Astrocyte (in vitro differentiated cells and primary cell): Measurements from ENCODE around the gene TNFRSF18. TPM values are rescaled to one million over a fixed set of nuclear protein-coding genes. Genes with fewer than 3 reads are reported as not detected.
A peak's percentile ranks its signal among the peaks of the same experiment; 100 is the strongest.

Experiments
- microRNA-seq: library from miRNA; unstranded; fragments of <30 nt; microRNA quantifications from one replicate; pipeline ENCODE4 v1.2.0, GENCODE V29; 2020
- total RNA-seq: library from RNA; stranded (reverse); gene quantifications from 2 replicates; pipeline ENCODE4 v1.2.1, GENCODE V29; 2021

The TNFRSF18 gene
- total RNA-seq, 1 donor from 2014 or later = 0.66 TPM

Small RNAs within 50 kb of the gene (microRNA-seq; reads per million reads assigned to microRNA genes)
- gene MIR200A = 357 reads per million, percentile 75 among the genes with 10 or more reads in this experiment
- 896 reads per million, percentile 81 among the genes with 10 or more reads in this experiment for gene MIR200B
- gene MIR429 = 616 reads per million, percentile 79 among the genes with 10 or more reads in this experiment

Other genes with a start within 250 kb of the TNFRSF18 start
- 83.7 and 91.4 TPM in 2 replicates for gene NOC2L, start 247.3 kb downstream of the TNFRSF18 start, total RNA-seq
- gene KLHL17, start 246.0 kb downstream of the TNFRSF18 start, total RNA-seq = 25.6 and 25.9 TPM in 2 replicates
- gene PLEKHN1, start 240.1 kb downstream of the TNFRSF18 start, total RNA-seq = 2.1 and 2.4 TPM in 2 replicates
- gene PERM1, start 224.5 kb downstream of the TNFRSF18 start, total RNA-seq = 0.20 TPM in 1 of 2 replicates, not detected in the other
- 149 and 169 TPM in 2 replicates for gene HES4, start 206.5 kb downstream of the TNFRSF18 start, total RNA-seq
- gene ISG15, start 193.1 kb downstream of the TNFRSF18 start, total RNA-seq = 1,830 and 1,896 TPM in 2 replicates
- gene AGRN, start 186.5 kb downstream of the TNFRSF18 start, total RNA-seq = 589 and 603 TPM in 2 replicates
- gene RNF223, start 132.3 kb downstream of the TNFRSF18 start, total RNA-seq = 0.18 and 0.38 TPM in 2 replicates
- 10.6 and 13.9 TPM in 2 replicates for gene C1orf159, start 90.5 kb downstream of the TNFRSF18 start, total RNA-seq
- gene TTLL10, start 32.7 kb downstream of the TNFRSF18 start, total RNA-seq = not detected in 2 replicates
- 0.34 and 0.41 TPM in 2 replicates for gene TNFRSF4, start 7.6 kb upstream of the TNFRSF18 start, total RNA-seq
- 175 and 180 TPM in 2 replicates for gene SDF4, start 25.4 kb upstream of the TNFRSF18 start, total RNA-seq
- 22.4 and 27.5 TPM in 2 replicates for gene B3GALT6, start 25.6 kb upstream of the TNFRSF18 start, total RNA-seq
- gene C1QTNF12, start 40.1 kb upstream of the TNFRSF18 start, total RNA-seq = 3.9 and 4.7 TPM in 2 replicates
- gene UBE2J2, start 67.3 kb upstream of the TNFRSF18 start, total RNA-seq = 58.7 and 67.4 TPM in 2 replicates
- gene SCNN1D, start 73.8 kb upstream of the TNFRSF18 start, total RNA-seq = 4.4 and 5.0 TPM in 2 replicates
- 60.2 and 64.0 TPM in 2 replicates for gene ACAP3, start 101.3 kb upstream of the TNFRSF18 start, total RNA-seq
- 28.0 and 29.4 TPM in 2 replicates for gene PUSL1, start 102.0 kb upstream of the TNFRSF18 start, total RNA-seq
- gene INTS11, start 118.1 kb upstream of the TNFRSF18 start, total RNA-seq = 75.9 and 84.8 TPM in 2 replicates
- gene CPTP, start 118.2 kb upstream of the TNFRSF18 start, total RNA-seq = 25.6 and 28.5 TPM in 2 replicates
- gene TAS1R3, start 124.7 kb upstream of the TNFRSF18 start, total RNA-seq = 0.41 and 0.50 TPM in 2 replicates
- gene DVL1, start 142.8 kb upstream of the TNFRSF18 start, total RNA-seq = 54.0 and 55.0 TPM in 2 replicates
- gene MXRA8, start 152.0 kb upstream of the TNFRSF18 start, total RNA-seq = 112 and 139 TPM in 2 replicates
- 135 and 139 TPM in 2 replicates for gene AURKAIP1, start 168.6 kb upstream of the TNFRSF18 start, total RNA-seq
- gene CCNL2, start 192.7 kb upstream of the TNFRSF18 start, total RNA-seq = 194 and 197 TPM in 2 replicates
- 87.3 and 88.5 TPM in 2 replicates for gene MRPL20, start 200.7 kb upstream of the TNFRSF18 start, total RNA-seq
- gene ANKRD65, start 214.7 kb upstream of the TNFRSF18 start, total RNA-seq = 0.64 TPM in 1 of 2 replicates, not detected in the other
- gene VWA1, start 229.1 kb upstream of the TNFRSF18 start, total RNA-seq = 60.4 and 81.2 TPM in 2 replicates
- 1.8 and 2.5 TPM in 2 replicates for gene ATAD3C, start 243.1 kb upstream of the TNFRSF18 start, total RNA-seq